Measurements from ENCODE around the gene ZDHHC14.

Gene ZDHHC14

DNA sequence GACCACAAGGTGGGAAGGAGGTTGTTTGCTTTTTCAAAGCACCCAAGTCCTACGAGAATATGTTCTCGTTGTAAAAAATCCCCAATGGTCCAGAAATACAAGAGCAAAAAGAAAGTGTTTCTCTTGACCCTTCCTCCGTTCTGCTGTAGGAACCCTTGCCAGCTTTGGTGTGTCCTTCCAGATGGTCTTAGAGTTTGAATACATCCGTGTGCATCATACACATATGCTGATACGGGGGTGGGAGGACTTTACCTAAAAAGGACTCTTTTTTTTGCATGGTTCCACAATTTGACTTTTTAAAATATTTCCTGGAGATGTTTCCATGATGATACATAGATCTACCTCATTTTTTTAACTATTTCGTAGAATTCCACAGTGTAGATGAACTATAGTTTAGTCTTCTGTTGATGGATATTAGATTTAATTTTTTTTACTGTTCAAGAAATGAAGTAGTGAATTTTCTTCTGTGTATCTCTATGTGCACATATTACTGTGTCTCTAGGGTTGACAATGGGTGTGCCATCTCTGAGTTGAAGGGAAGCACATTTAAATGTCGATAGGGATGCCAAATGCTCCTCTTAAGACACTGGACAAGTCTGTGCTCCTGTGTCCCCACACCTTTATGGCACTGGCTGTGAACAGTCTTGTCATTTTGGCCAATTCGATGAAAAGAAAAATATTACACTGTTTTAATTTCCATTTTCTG, 259.9 kb downstream of the ZDHHC14 start:
- Histone ChIP-seq H3K27me3 (ENCODE audit: insufficient read depth, poor library complexity, severe bottlenecking) (no peaks in the 10 kb centered on the region), H3K27ac (ENCODE audit: poor library complexity, severe bottlenecking) (no peak overlapping the region), H3K36me3 (ENCODE audit: low read depth) (no peaks in the 10 kb centered on the region), H3K9me3 (ENCODE audit: severe bottlenecking) (no peaks in the 10 kb centered on the region), H3K4me3 (ENCODE audit: severe bottlenecking) (no peak overlapping the region), H3K4me1 (ENCODE audit: insufficient read depth, poor library complexity, severe bottlenecking) (no peaks in the 10 kb centered on the region)
- TF ChIP-seq, protein P1, sequence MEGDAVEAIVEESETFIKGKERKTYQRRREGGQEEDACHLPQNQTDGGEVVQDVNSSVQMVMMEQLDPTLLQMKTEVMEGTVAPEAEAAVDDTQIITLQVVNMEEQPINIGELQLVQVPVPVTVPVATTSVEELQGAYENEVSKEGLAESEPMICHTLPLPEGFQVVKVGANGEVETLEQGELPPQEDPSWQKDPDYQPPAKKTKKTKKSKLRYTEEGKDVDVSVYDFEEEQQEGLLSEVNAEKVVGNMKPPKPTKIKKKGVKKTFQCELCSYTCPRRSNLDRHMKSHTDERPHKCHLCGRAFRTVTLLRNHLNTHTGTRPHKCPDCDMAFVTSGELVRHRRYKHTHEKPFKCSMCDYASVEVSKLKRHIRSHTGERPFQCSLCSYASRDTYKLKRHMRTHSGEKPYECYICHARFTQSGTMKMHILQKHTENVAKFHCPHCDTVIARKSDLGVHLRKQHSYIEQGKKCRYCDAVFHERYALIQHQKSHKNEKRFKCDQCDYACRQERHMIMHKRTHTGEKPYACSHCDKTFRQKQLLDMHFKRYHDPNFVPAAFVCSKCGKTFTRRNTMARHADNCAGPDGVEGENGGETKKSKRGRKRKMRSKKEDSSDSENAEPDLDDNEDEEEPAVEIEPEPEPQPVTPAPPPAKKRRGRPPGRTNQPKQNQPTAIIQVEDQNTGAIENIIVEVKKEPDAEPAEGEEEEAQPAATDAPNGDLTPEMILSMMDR (IDR thresholded peaks at IDR 0.05; ENCODE audit: poor library complexity, severe bottlenecking): no peak
- ATAC-seq (ENCODE audit: low read depth) (no peak), DNase-seq (ENCODE audit: low spot score) (no peak)

DNA sequence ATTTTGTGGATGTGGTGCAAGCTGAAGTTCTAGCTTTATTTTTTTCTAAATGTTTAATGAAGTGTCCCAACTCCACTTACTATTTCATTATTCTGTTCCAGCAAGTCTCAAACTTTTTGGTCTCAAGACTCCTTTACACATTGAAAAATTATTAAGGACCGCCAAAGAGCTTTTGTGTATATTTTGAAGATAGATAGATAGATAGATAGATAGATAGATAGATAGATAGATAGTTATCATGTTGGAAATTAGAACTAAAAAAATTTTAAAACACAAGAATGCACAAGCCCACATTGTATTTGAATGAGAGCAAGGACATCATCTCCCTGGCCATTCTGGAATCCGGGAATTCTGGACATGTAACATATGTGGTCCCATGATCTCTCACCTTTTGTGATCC, 260.8 kb downstream of the ZDHHC14 start:
- no peak overlapping the region for H3K27ac ChIP-seq (ENCODE audit: poor library complexity, severe bottlenecking)
- no peaks in the 10 kb centered on the region for H3K36me3 ChIP-seq (ENCODE audit: low read depth)
- no peaks in the 10 kb centered on the region for H3K27me3 ChIP-seq (ENCODE audit: insufficient read depth, poor library complexity, severe bottlenecking)
- no peak for ATAC-seq (ENCODE audit: low read depth)
- no peak for DNase-seq (ENCODE audit: low spot score)
- no peaks in the 10 kb centered on the region for H3K9me3 ChIP-seq (ENCODE audit: severe bottlenecking)
- no peak overlapping the region for H3K4me3 ChIP-seq (ENCODE audit: severe bottlenecking)
- TF ChIP-seq, protein P1 (IDR thresholded peaks at IDR 0.05; ENCODE audit: poor library complexity, severe bottlenecking): no peak
- no peaks in the 10 kb centered on the region for H3K4me1 ChIP-seq (ENCODE audit: insufficient read depth, poor library complexity, severe bottlenecking)

GRCh38 chr6:157642736-157643135, 261.7 kb downstream of the ZDHHC14 start:
- H3K4me1 ChIP-seq (ENCODE audit: insufficient read depth, poor library complexity, severe bottlenecking): no peaks in the 10 kb centered on the region
- ATAC-seq (ENCODE audit: low read depth): no peak

DNA sequence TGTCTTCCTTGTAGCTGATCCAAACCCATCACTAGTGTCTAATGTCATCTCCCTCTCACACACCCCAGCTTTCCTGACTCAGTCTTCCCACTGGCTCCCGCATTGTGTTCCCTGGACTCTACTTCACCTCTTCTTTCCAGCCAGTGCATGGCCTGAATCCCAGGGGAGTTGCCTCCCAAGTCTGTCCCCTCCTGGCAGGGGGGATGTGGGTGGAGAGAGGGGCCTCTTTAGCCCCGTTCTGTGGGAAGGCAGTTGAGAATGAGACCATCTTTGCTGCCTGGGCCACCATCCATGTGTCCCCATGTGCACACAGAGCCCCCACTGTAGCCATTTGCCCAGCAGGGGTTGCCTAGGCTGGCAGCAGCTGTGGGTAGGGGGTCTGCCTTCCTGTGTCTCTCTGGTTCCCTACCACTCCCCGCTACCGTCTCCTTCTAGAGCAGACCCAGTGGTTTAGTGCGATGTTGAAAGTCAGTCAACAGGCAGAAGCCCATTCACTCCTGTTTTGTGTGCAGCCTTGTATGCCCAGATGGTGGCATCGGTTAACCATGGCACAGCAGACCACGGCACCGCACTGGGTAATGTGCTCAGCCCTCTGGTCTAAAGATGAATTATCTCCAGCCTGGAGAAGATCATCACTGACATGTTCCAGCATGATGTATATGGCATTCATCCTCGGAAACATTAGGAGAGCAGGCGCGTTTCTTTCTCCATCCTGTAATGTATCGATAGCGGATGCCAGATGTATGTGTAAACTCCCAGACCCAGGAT, 263.2 kb downstream of the ZDHHC14 start:
- Histone ChIP-seq H3K36me3 (ENCODE audit: low read depth) (0 out of 2 replicates have a peak, but pooled peaks cover 4% of the 10 kb centered on the region), H3K9me3 (ENCODE audit: severe bottlenecking) (no peaks in the 10 kb centered on the region), H3K27ac (ENCODE audit: poor library complexity, severe bottlenecking) (no peak overlapping the region), H3K4me3 (ENCODE audit: severe bottlenecking) (no peak overlapping the region), H3K27me3 (ENCODE audit: insufficient read depth, poor library complexity, severe bottlenecking) (no peaks in the 10 kb centered on the region), H3K4me1 (ENCODE audit: insufficient read depth, poor library complexity, severe bottlenecking) (peaks cover 7% of the 10 kb centered on the region)
- TF ChIP-seq, protein P1 (IDR thresholded peaks at IDR 0.05; ENCODE audit: poor library complexity, severe bottlenecking): peak; percentile 40
- ATAC-seq (ENCODE audit: low read depth) (peak; percentile 46; the same call in 2 of the 3 replicates), DNase-seq (ENCODE audit: low spot score) (no peak)

More at GRCh38 chr6:157642736-157643135, 261.7 kb downstream of the ZDHHC14 start:
- H3K27ac ChIP-seq (ENCODE audit: poor library complexity, severe bottlenecking): no peak overlapping the region
- H3K9me3 ChIP-seq (ENCODE audit: severe bottlenecking): no peaks in the 10 kb centered on the region
- H3K27me3 ChIP-seq (ENCODE audit: insufficient read depth, poor library complexity, severe bottlenecking): no peaks in the 10 kb centered on the region
- DNase-seq (ENCODE audit: low spot score): no peak
- 0 out of 2 replicates have a peak, but pooled peaks cover 3% of the 10 kb centered on the region for H3K36me3 ChIP-seq (ENCODE audit: low read depth)
- TF ChIP-seq, protein P1 (IDR thresholded peaks at IDR 0.05; ENCODE audit: poor library complexity, severe bottlenecking): no peak
- H3K4me3 ChIP-seq (ENCODE audit: severe bottlenecking): no peak overlapping the region
